Loucy (cell line): ENCODE results near the gene HBP1.

Source experiments
- H2AFZ ChIP-seq: fragments of 200-600 bp; sonication (generic); 2 replicates; pipeline ENCODE4 v1.6.0; 2016; ENCODE audit warnings: antibody characterized with exemption, mild to moderate bottlenecking, low read length, moderate library complexity
- H3F3A ChIP-seq: fragments of 200-600 bp; 2 replicates; pipeline ENCODE4 v1.6.0; 2016; ENCODE audit warnings: antibody characterized with exemption, low read depth, mild to moderate bottlenecking
- H3K27me3 ChIP-seq: fragments of 200-600 bp; sonication (generic); 2 replicates; pipeline ENCODE4 v1.6.1; 2014; ENCODE audit warnings: low read length, mild to moderate bottlenecking; ENCODE audit not compliant: insufficient read depth, poor library complexity, severe bottlenecking
- H3K36me3 ChIP-seq: fragments of 200-600 bp; sonication (generic); 2 replicates; pipeline ENCODE4 v1.6.1; 2016; ENCODE audit warnings: low read length; ENCODE audit not compliant: insufficient read depth
- H3K4me1 ChIP-seq: fragments of 200-600 bp; sonication (generic); 2 replicates; pipeline ENCODE4 v1.5.1; 2014; ENCODE audit warnings: low read length, mild to moderate bottlenecking; ENCODE audit not compliant: insufficient read depth, poor library complexity, severe bottlenecking
- H3K4me2 ChIP-seq: fragments of 200-600 bp; sonication (generic); 2 replicates; pipeline ENCODE4 v1.6.0; 2014; ENCODE audit warnings: antibody characterized with exemption, low read length, low read depth, mild to moderate bottlenecking; ENCODE audit not compliant: poor library complexity, severe bottlenecking
- H3K4me3 ChIP-seq: fragments of 200-600 bp; sonication (generic); 2 replicates; pipeline ENCODE4 v1.5.1; 2014; ENCODE audit warnings: low read length, mild to moderate bottlenecking, mixed read lengths; ENCODE audit not compliant: poor library complexity, severe bottlenecking
- H3K79me2 ChIP-seq: fragments of 200-600 bp; sonication (generic); 2 replicates; pipeline ENCODE4 v1.6.1; 2014; ENCODE audit warnings: low read length; ENCODE audit not compliant: insufficient read depth
- H3K9ac ChIP-seq: fragments of 200-600 bp; sonication (generic); 2 replicates; pipeline ENCODE4 v1.6.0; 2014; ENCODE audit warnings: mild to moderate bottlenecking, low read depth, low read length, moderate library complexity; ENCODE audit not compliant: poor library complexity, severe bottlenecking
- H3K9me2 ChIP-seq: fragments of 200-600 bp; sonication (generic); replicated peaks from 2 replicates; pipeline ENCODE4 v1.6.1; 2016; ENCODE audit warnings: low read depth, low read length, mixed read lengths
- H3K9me3 ChIP-seq: fragments of 200-600 bp; sonication (generic); 2 replicates; pipeline ENCODE4 v1.6.1; 2014; ENCODE audit warnings: mild to moderate bottlenecking, antibody characterized with exemption, low read length, low read depth; ENCODE audit not compliant: insufficient read depth
- H4K20me1 ChIP-seq: fragments of 200-600 bp; sonication (generic); 2 replicates; pipeline ENCODE4 v1.6.0; 2014; ENCODE audit warnings: antibody characterized with exemption, low read length, mild to moderate bottlenecking; ENCODE audit not compliant: insufficient read depth, poor library complexity, severe bottlenecking
- EZH2phosphoT487 ChIP-seq: fragments of 200-600 bp; IDR thresholded peaks from 2 replicates; pipeline ENCODE4 v1.6.1; 2018; ENCODE audit warnings: antibody characterized with exemption, mild to moderate bottlenecking, moderate library complexity, borderline replicate concordance
- TF ChIP-seq, protein P1 (sequence below): fragments of 200-600 bp; sonication (generic); conservative IDR thresholded peaks from 2 replicates; pipeline ENCODE4 v1.5.1; 2014; ENCODE audit warnings: mild to moderate bottlenecking, antibody characterized with exemption, low read length

HBP1 gene, protein sequence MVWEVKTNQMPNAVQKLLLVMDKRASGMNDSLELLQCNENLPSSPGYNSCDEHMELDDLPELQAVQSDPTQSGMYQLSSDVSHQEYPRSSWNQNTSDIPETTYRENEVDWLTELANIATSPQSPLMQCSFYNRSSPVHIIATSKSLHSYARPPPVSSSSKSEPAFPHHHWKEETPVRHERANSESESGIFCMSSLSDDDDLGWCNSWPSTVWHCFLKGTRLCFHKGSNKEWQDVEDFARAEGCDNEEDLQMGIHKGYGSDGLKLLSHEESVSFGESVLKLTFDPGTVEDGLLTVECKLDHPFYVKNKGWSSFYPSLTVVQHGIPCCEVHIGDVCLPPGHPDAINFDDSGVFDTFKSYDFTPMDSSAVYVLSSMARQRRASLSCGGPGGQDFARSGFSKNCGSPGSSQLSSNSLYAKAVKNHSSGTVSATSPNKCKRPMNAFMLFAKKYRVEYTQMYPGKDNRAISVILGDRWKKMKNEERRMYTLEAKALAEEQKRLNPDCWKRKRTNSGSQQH

DNA sequence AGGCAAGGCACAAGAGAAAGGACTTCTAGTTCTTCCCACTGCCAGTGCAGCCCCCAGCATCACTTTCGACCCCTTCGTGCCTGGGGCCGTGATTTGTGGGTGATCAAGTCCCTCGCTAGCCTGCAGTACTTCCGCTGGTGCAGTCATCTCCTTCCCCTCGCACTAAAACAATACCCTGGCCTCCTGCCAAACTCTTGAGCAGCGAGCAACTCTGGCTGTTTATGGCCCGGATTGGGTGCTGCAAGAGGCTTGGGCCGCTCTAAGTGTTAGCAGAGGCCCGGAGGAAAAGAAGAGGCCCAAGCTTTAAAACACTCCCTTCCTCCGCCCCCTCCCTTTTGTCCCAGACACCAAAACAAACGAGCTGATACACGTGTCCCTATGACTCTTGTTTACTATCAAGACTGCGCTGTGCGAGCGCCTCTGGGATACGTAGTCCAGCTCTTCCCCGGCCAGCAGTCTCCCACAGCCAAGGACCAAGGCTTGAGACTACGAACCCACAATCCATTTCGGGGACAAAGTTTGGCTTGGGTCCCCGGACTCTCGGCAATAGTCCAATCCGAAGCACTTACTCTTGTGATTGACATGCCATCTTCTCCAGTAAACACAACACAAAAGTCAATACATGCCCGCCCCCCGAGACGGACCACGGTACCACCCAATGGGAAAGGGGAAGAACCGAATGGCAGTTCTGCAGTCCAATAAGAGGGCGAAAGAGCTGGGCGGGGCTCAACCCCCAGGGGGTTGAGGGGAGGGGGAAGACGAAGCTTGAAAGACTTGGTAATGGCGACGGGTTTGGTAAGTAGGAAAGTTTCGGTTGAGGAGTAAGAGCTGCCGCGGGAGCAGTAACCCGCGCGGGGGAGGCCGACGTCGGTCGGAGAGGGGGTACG lies at the start of gene HBP1:
Gene HBP1 (plus strand): TSS at position 771 of the 887 bp plus-strand sequence. CDS start 10,891 bp downstream, outside the sequence.
- no peaks in the 10 kb centered on the region for H3K9me2 ChIP-seq
- TF ChIP-seq EZH2phosphoT487: no peak
- peaks cover 34% of the 10 kb centered on the region for H3K79me2 ChIP-seq
- H4K20me1 ChIP-seq: peaks cover 17% of the 10 kb centered on the region
- no peaks in the 10 kb centered on the region for H3K36me3 ChIP-seq
- peak within 1 kb of the TSS; percentile 91 for H2AFZ ChIP-seq
- H3K4me2 ChIP-seq: peak within 1 kb of the TSS; percentile 96
- H3K27me3 ChIP-seq: no peaks in the 10 kb centered on the region
- H3F3A ChIP-seq: no peaks in the 10 kb centered on the region
- H3K4me1 ChIP-seq: peaks cover 23% of the 10 kb centered on the region
- H3K9ac ChIP-seq: peak within 1 kb of the TSS; percentile 68
- H3K9me3 ChIP-seq: no peaks in the 10 kb centered on the region
- peak within 1 kb of the TSS; percentile 85 for H3K4me3 ChIP-seq

DNA sequence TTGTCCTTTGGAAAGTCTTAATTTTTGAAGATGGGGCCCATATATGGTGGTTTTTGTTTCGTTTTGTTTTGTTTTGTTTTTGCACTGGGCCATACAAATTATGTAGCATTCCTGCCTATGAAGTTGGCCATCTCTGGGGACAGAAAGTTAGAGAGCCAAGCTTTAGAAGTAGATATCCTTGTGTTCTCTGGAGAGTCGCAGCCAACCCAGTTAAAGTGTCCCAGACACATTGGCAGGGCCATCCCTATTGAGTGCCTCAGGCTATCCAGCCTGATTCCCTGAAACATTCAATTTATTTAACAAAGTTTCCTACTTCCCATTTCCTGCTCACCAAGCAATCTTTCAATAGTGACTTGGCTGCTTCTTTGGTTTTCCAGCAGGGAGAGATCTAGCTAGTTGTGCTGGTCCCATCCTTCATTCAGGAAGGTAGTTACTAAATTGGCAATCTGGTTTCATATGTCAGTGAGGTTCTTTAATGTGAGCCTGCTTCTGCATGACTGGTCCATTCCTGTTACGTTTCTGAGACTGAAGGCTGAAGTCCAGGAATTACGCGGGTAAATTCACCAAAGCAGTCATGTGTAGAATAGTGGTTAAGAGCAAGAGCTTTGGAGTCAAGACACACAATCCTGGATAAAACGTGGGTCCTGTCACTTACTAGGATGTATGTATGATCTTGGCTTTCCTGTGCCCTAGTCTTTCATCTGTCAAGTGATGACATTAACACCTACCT lies 49.3 kb upstream of the HBP1 start:
- no peak overlapping the region for H3K9ac ChIP-seq
- no peaks in the 10 kb centered on the region for H3K9me3 ChIP-seq
- H4K20me1 ChIP-seq: no peaks in the 10 kb centered on the region
- H3K4me3 ChIP-seq: no peak overlapping the region
- H3K4me1 ChIP-seq: peaks cover 5% of the 10 kb centered on the region
- H2AFZ ChIP-seq: no peak overlapping the region
- no peaks in the 10 kb centered on the region for H3F3A ChIP-seq
- H3K4me2 ChIP-seq: no peak overlapping the region
- H3K79me2 ChIP-seq: no peaks in the 10 kb centered on the region
- H3K9me2 ChIP-seq: no peaks in the 10 kb centered on the region
- no peak for TF ChIP-seq EZH2phosphoT487
- TF ChIP-seq, protein P1, sequence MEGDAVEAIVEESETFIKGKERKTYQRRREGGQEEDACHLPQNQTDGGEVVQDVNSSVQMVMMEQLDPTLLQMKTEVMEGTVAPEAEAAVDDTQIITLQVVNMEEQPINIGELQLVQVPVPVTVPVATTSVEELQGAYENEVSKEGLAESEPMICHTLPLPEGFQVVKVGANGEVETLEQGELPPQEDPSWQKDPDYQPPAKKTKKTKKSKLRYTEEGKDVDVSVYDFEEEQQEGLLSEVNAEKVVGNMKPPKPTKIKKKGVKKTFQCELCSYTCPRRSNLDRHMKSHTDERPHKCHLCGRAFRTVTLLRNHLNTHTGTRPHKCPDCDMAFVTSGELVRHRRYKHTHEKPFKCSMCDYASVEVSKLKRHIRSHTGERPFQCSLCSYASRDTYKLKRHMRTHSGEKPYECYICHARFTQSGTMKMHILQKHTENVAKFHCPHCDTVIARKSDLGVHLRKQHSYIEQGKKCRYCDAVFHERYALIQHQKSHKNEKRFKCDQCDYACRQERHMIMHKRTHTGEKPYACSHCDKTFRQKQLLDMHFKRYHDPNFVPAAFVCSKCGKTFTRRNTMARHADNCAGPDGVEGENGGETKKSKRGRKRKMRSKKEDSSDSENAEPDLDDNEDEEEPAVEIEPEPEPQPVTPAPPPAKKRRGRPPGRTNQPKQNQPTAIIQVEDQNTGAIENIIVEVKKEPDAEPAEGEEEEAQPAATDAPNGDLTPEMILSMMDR: no peak
- H3K27me3 ChIP-seq: no peaks in the 10 kb centered on the region
- no peaks in the 10 kb centered on the region for H3K36me3 ChIP-seq

DNA sequence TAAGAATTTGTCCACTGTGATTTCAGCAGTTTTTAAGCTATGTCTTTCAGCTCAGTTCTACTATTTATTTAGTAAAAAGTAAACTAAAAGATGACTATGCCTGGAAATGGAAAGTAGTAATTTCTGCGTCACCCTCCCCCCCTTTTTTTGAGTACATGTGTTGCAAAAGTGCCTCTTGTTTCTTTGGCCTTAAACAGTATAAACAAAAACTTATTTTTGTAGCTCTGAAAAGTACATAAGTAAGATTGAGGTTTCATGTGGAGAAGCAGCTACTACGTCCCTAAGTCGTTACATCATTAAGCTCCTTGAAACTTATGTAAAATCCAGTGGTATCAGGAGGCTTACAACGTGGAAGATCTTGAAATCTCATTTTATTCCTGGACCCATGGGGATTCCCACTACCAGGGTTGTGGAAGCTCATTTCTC lies 46.3 kb upstream of the HBP1 start:
- H2AFZ ChIP-seq: no peak overlapping the region
- H3K4me3 ChIP-seq: no peak overlapping the region
- H3K4me2 ChIP-seq: no peak overlapping the region
- peaks cover 11% of the 10 kb centered on the region for H3K4me1 ChIP-seq
- H3F3A ChIP-seq: 0 out of 2 replicates have a peak, but pooled peaks cover 5% of the 10 kb centered on the region
- H3K27me3 ChIP-seq: no peaks in the 10 kb centered on the region
- H3K9me3 ChIP-seq: no peaks in the 10 kb centered on the region
- no peaks in the 10 kb centered on the region for H3K9me2 ChIP-seq
- no peak for TF ChIP-seq EZH2phosphoT487
- TF ChIP-seq, protein P1: no peak
- no peaks in the 10 kb centered on the region for H3K79me2 ChIP-seq
- H4K20me1 ChIP-seq: no peaks in the 10 kb centered on the region
- no peaks in the 10 kb centered on the region for H3K36me3 ChIP-seq
- no peak overlapping the region for H3K9ac ChIP-seq
